AG10803 (cell line): ENCODE results near the gene ELP4.

Experiments used
- DNase-seq: peaks from one replicate; pipeline ENCODE4 v3.0.0; 2010; ENCODE audit warnings: low read depth
- H3K4me3 ChIP-seq: 2 replicates; pipeline ENCODE4 v1.5.1; 2011; ENCODE audit warnings: mild to moderate bottlenecking, low read length, control low read depth
- CTCF ChIP-seq: conservative IDR thresholded peaks from 2 replicates; pipeline ENCODE4 v1.5.1; 2011; ENCODE audit warnings: mild to moderate bottlenecking, low read length, control low read depth, inconsistent platforms

The ELP4 gene

DNA sequence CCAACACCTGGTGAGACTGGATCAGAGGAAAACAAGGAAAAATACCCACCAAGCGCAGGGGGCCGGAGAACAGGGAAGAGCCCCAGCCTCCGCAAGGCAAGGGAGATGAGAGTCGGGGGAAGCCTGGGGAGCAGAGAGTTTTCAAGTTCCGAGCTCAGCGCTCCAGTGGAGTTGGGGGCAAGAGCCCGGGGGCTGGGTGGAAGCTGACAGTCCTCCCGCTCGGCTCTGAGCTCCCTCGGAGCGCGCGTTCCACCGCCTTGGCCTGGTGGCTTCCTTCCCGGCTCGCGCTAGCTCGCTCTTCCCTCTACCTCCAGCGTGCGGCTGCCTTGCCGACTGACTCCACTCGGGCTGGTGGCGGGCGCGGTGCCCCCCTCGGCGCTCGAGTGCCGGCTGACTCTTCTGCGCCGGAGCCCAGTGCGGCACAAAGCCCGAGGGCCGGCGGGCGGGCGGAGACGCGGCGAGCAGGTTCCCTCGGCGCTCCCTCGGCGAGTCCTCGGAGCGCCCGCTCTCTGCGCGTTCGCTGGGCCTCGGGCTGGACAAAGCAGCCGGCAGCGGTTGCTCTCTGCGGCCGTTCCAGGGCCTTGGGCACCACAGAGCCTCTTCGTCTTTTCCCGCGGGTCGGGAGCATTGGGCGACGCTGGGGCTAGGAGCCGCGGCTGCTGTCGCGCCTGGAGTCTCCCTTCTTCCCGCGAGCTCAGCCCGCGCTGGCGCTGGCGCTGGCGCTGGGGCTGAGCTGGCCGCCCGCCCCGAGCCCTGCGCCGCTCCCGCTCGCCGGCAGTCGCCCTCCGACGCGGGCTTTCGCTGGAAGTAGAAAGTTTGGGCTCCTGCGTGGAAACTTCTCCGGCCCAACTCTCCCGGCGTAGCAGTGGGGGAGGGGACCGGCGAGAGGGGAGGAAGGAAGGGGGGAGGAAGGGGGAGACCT, 300.6 kb downstream of the ELP4 start:
- TF ChIP-seq CTCF, result no peak
- DNase-seq, result peak; percentile 46
- peak overlapping the region; percentile 62 for H3K4me3 ChIP-seq

DNA sequence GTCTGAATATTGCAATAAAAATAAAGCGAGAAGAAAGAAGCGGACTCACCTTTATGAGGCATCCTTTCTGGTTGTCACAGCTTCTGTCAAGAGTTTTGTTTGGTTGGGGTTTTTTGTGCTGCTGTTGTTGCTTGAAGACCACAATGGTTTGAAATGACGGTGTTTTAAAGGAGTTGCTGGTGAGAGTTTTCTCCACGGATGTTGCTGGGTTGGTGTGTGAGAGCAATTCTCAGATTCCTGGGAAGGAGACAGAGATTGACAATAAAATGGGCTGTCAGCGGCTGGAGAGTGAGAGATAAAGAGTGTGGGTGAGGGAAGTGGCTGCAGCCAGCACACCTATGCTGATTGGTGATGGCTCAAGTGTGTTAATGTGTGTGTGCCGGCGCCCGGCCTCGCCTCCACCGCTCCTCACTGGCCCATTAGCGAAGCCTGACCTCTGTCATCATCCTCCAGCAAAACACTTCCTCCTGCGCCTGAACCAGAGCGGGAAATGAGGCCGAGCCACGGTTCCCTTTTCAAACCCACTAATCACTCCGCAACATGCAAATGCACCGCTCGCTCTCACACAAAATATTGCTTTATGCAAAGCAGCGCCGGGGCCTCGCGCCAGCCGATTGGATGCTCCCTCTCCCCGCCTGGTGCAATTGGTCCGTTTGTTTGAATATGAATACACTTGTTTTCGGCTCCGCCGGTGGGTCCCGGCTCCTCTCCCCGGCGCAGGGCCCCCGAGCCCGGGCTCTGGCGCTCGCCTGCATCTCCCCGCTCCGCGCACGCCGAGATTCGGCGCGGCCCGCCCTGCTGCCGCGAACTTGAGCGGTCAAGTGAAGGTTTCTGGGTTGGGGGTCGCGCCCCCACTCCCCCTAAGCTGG, 301.4 kb downstream of the ELP4 start, which contains the start of gene PAX6:
TSS of gene PAX6 (minus strand) at position 544 of the 869 bp plus-strand sequence. CDS start 4,911 bp downstream, outside the sequence.
- peak; percentile 83 for DNase-seq
- TF ChIP-seq CTCF, result no peak
- peak within 1 kb of the TSS; percentile 62 for H3K4me3 ChIP-seq

DNA sequence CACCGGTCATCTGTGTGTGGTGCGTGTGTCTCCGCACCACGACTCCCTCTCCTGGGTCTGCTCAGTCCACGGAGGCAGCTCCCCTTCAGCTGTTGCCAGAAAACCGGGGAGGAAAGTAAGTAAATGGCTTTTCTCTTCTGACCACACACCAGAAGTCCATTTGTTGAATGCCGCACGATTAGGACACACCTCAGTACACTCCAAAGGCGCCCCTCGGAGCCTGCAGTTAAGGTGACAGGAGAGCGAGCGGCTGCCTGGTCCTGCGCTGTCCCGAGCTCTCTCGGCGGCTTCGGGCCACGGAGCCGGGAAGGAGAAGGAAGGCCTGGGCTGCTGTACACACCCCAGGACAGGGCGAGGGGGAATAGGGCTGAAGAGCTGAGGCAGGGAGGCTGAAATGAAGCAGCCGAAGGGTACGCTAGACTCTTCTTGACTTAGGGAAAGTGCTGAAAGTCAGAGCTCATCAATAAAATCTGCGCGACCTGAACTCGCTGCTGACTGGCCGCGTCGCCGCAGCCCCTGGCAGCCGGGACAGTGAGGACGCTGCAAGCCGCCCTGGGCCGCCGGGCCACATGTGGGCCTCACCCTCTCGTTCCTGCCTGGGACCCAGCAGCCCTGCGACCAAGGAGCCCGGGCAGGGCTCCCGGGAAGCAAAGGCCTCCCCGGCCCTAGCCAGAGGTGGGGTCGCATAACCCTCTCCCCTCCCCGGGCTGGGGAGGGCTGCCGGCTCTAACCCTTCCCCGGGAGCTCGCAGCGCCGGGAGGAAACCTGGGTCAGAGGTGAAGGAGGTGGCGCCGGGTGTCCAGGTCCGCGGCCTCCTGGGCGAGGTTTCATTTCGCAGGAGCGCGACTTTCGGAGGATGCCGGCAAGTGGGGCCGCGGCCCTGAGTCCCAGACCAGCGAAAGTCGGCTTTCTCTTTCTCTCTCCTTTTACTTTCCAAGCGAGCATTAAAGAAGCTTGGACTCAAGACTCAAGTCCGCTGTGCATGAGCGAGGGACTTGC, 303.1 kb downstream of the ELP4 start:
- H3K4me3 ChIP-seq, result peak overlapping the region; percentile 47
- DNase-seq, result no peak
- TF ChIP-seq CTCF, result no peak

DNA sequence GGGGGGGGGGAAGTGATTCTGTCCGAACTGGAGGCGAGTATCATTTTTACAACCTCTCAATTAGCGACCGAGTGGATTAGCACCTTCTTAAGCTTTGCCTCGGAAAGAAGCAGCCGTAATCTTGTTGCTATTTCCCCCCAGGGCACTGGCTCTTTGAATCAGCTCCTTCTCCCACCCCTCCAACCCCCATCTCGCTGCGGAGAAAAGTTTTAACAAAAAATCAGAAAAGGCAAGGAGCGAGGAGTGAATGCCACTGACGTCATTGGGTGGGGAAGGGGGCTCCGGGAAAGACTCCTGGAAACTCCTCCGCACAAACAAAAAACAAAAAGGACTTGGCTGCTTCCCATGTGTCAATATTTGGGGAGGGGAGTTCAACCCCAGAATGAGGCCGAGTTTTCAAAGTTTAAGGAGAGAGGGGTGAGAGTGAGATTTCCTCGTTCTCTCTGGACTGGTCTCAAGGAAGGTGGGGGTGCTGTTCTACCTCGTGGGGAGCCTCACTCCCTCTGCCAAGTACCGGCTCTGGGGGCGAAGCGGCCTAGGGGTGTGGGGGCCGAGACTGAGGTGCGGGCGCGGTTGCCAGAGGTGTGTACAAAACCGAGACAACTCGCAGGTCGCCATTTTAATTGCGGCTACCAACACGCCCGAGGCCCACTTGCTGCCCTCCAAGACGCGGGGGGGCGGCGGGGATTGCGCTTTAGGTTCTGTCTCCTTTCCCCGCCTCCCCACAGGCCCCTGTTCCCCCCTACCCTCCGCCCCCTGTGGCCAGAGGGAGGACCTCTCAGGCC, 304.0 kb downstream of the ELP4 start:
- TF ChIP-seq CTCF, result no peak

GRCh38 chr11:31814176-31814868, 304.8 kb downstream of the ELP4 start:
- DNase-seq, result no peak
- TF ChIP-seq CTCF, result no peak
- H3K4me3 ChIP-seq, result no peak overlapping the region

More for the DNA sequence above, 304.0 kb downstream of the ELP4 start:
- peak overlapping the region; percentile 24; the same call in 1 of the 2 replicates for H3K4me3 ChIP-seq
- no peak for DNase-seq
